Fibroblast of lung (primary cell): ENCODE results near the gene C7. TPM values are rescaled to one million over a fixed set of nuclear protein-coding genes. Genes with fewer than 3 reads are reported as not detected.

ENCODE experiments used
- DNase-seq, 2 donors: peaks; one replicate each; pipeline versions ENCODE4 v3.0.0 to v3.0.0-alpha.2; 2010; ENCODE audit warnings: low read depth in 2 of 2
- H2AFZ ChIP-seq: 2 replicates; pipeline ENCODE4 v1.5.1; 2012; ENCODE audit warnings: low read length, control low read depth, inconsistent platforms
- H3K27ac ChIP-seq: 2 replicates; pipeline ENCODE4 v1.5.1; 2011; ENCODE audit warnings: low read length, control low read depth; ENCODE audit not compliant: insufficient read depth
- H3K27me3 ChIP-seq: 2 replicates; pipeline ENCODE4 v1.5.1; 2011; ENCODE audit warnings: mild to moderate bottlenecking, low read length; ENCODE audit not compliant: control insufficient read depth, insufficient read depth
- H3K36me3 ChIP-seq: 2 replicates; pipeline ENCODE4 v1.5.1; 2011; ENCODE audit warnings: low read length; ENCODE audit not compliant: control insufficient read depth, insufficient read depth
- H3K4me1 ChIP-seq: 2 replicates; pipeline ENCODE4 v1.5.1; 2011; ENCODE audit warnings: low read length; ENCODE audit not compliant: control insufficient read depth, insufficient read depth; ENCODE audit errors: extremely low read depth
- H3K4me2 ChIP-seq: 2 replicates; pipeline ENCODE4 v1.5.1; 2011; ENCODE audit warnings: low read length, control low read depth; ENCODE audit not compliant: insufficient read depth; ENCODE audit errors: extremely low read depth
- H3K4me3 ChIP-seq, 4 experiments: fragments of 200-600 bp in 1 of 4; sonication (generic) in 1 of 4; replicated peaks in 1 of 4; 2 replicates each; pipeline ENCODE4 v1.5.1; 2011 to 2016; ENCODE audit warnings: low read length in 4 of 4, low read depth in 3 of 4, mild to moderate bottlenecking in 3 of 4, control low read depth in 2 of 4, inconsistent platforms in 1 of 4, mixed read lengths in 1 of 4; ENCODE audit not compliant: insufficient read depth in 1 of 4; ENCODE audit errors: control extremely low read depth in 1 of 4
- H3K79me2 ChIP-seq: 2 replicates; pipeline ENCODE4 v1.5.1; 2012; ENCODE audit warnings: mild to moderate bottlenecking, low read length, inconsistent platforms; ENCODE audit not compliant: control insufficient read depth, insufficient read depth
- H3K9ac ChIP-seq: 2 replicates; pipeline ENCODE4 v1.5.1; 2011; ENCODE audit warnings: mild to moderate bottlenecking, low read length, control low read depth; ENCODE audit not compliant: insufficient read depth
- H3K9me3 ChIP-seq: 2 replicates; pipeline ENCODE4 v1.5.1; 2012; ENCODE audit warnings: low read depth, low read length; ENCODE audit not compliant: control insufficient read depth, insufficient read depth
- H4K20me1 ChIP-seq: 2 replicates; pipeline ENCODE4 v1.5.1; 2011; ENCODE audit warnings: low read length; ENCODE audit not compliant: control insufficient read depth, insufficient read depth; ENCODE audit errors: extremely low read depth
- CTCF ChIP-seq, 2 donors: IDR thresholded peaks in 1 of 2; conservative IDR thresholded peaks in 1 of 2; 1 replicate in 1 of 2; 2 replicates in 1 of 2; pipeline ENCODE4 v1.5.1; 2011 to 2012; ENCODE audit warnings: low read length in 2 of 2, control low read depth in 1 of 2, inconsistent platforms in 1 of 2, low read depth in 1 of 2, mild to moderate bottlenecking in 1 of 2
- EZH2 ChIP-seq: IDR thresholded peaks from 2 replicates; pipeline ENCODE4 v1.5.1; 2012; ENCODE audit warnings: low read length, control low read depth, mild to moderate bottlenecking; ENCODE audit errors: missing control alignments
- polyA plus RNA-seq, 2 donors: library from polyadenylated mRNA; depleted of rRNA in 1 of 2; stranded (reverse) in 1 of 2; unstranded in 1 of 2; fragments of >200 nt; gene quantifications; 2 replicates each; pipeline ENCODE4 v1.2.1, GENCODE V29; 2011 to 2012; ENCODE audit warnings: missing spikeins in 1 of 2
- total RNA-seq: library from RNA; depleted of rRNA; stranded (reverse); fragments of >200 nt; gene quantifications from 2 replicates; pipeline ENCODE4 v1.2.1, GENCODE V29; 2014

The C7 gene
- total and polyA plus RNA-seq, 2 donors (not counting 1 experiment from before 2014, with no cell fraction given) = under 0.01 to 1.5 TPM

DNA sequence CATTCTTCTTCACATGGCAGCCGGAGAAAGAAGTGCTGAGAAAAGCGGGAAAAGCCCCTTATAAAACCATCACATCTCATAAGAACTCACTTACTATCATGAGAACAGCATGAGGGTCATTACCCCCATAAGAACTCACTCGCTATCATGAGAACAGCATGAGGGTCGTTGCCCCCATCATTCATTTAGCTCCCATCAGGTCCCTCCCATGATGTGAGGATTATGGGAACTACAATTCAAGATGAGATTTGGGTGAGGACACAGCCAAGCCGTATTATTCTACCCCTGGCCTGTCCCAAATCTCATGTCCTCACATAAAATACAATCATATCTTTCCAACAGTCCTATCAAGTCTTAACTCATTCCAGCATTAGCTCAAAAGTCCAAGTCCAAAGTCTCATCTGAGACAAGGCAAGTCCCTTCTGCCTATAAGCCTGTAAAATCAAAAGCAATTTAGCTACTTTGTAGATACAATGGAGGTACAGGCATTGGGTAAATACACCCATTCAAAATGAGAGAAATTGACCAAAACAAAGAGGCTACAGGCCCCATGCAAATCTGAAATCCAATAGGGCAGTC lies 82.8 kb downstream of the C7 start:
- Histone ChIP-seq H3K36me3 (no peaks in the 10 kb centered on the region), H3K27me3 (no peaks in the 10 kb centered on the region), H3K4me1 (no peaks in the 10 kb centered on the region), H3K9ac (no peak overlapping the region), H4K20me1 (no peaks in the 10 kb centered on the region), H2AFZ (no peak overlapping the region), H3K9me3 (no peaks in the 10 kb centered on the region), H3K27ac (no peak overlapping the region), H3K4me2 (no peak overlapping the region), H3K79me2 (no peaks in the 10 kb centered on the region), H3K4me3 (no peak overlapping the region)
- TF ChIP-seq EZH2 (no peak), CTCF (conservative IDR thresholded peaks at IDR 0.05 in 1 of 2, IDR thresholded peaks at IDR 0.05 in 1 of 2; ENCODE audit: low read depth in 1 of 2, low read length in 2 of 2) (no peak)
- no peak for DNase-seq

DNA sequence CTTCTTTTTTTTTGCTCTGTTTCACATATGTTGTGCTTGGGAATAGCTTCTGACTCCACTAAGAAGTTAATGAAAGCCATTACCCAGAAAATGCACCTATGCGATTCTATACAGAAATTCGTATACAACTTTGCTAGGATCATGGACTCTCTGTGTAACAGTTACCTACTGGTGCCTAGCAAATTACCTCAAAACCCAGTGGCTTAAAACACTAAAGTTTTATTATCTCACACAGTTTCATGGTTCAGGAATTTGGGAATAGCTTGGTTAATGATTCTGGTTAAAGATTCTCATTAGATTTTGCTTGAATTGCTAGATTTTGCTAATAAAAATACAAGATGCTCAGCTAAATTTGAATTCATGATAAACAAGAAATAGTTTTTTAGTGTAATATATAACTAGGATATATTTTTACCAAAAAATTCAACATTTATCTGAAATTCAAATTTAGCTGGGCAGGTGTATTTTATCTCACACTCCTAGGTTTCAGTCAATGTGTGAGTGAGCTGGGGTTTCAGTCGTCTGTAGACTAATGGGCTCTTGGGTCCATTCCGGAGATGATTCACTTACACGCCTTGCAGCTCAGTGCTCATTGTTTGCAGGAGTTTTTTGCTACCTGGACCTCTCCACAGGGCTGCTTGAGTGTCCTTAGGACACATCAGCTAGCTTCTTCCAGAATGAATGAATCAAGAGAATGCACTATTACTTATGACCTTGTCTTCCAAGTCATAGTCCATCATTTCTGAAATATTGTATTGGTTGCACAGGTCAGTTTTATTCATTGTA lies 86.7 kb downstream of the C7 start:
- Histone ChIP-seq H3K9ac (no peak overlapping the region), H3K36me3 (no peaks in the 10 kb centered on the region), H2AFZ (no peak overlapping the region), H3K4me1 (no peaks in the 10 kb centered on the region), H3K9me3 (no peaks in the 10 kb centered on the region), H3K4me3 (no peak overlapping the region), H3K79me2 (no peaks in the 10 kb centered on the region), H4K20me1 (no peaks in the 10 kb centered on the region), H3K4me2 (no peak overlapping the region), H3K27ac (no peak overlapping the region), H3K27me3 (no peaks in the 10 kb centered on the region)
- no peak for DNase-seq
- TF ChIP-seq CTCF (conservative IDR thresholded peaks at IDR 0.05 in 1 of 2, IDR thresholded peaks at IDR 0.05 in 1 of 2; ENCODE audit: low read depth in 1 of 2, low read length in 2 of 2) (no peak), EZH2 (no peak)

GRCh38 chr5:40999142-40999541 lies 89.8 kb downstream of the C7 start:
- Histone ChIP-seq H3K27ac (no peak overlapping the region), H3K9ac (no peak overlapping the region), H4K20me1 (no peaks in the 10 kb centered on the region), H3K79me2 (no peaks in the 10 kb centered on the region), H3K27me3 (no peaks in the 10 kb centered on the region), H3K4me2 (no peak overlapping the region), H2AFZ (no peak overlapping the region), H3K4me3 (no peak overlapping the region), H3K36me3 (no peaks in the 10 kb centered on the region), H3K9me3 (no peaks in the 10 kb centered on the region), H3K4me1 (no peaks in the 10 kb centered on the region)
- DNase-seq = no peak
- TF ChIP-seq CTCF (conservative IDR thresholded peaks at IDR 0.05 in 1 of 2, IDR thresholded peaks at IDR 0.05 in 1 of 2; ENCODE audit: low read depth in 1 of 2, low read length in 2 of 2) = no peak
- no peak for TF ChIP-seq EZH2
